ENCODE measurements around the gene CHRNG.

The CHRNG gene, protein sequence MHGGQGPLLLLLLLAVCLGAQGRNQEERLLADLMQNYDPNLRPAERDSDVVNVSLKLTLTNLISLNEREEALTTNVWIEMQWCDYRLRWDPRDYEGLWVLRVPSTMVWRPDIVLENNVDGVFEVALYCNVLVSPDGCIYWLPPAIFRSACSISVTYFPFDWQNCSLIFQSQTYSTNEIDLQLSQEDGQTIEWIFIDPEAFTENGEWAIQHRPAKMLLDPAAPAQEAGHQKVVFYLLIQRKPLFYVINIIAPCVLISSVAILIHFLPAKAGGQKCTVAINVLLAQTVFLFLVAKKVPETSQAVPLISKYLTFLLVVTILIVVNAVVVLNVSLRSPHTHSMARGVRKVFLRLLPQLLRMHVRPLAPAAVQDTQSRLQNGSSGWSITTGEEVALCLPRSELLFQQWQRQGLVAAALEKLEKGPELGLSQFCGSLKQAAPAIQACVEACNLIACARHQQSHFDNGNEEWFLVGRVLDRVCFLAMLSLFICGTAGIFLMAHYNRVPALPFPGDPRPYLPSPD

DNA sequence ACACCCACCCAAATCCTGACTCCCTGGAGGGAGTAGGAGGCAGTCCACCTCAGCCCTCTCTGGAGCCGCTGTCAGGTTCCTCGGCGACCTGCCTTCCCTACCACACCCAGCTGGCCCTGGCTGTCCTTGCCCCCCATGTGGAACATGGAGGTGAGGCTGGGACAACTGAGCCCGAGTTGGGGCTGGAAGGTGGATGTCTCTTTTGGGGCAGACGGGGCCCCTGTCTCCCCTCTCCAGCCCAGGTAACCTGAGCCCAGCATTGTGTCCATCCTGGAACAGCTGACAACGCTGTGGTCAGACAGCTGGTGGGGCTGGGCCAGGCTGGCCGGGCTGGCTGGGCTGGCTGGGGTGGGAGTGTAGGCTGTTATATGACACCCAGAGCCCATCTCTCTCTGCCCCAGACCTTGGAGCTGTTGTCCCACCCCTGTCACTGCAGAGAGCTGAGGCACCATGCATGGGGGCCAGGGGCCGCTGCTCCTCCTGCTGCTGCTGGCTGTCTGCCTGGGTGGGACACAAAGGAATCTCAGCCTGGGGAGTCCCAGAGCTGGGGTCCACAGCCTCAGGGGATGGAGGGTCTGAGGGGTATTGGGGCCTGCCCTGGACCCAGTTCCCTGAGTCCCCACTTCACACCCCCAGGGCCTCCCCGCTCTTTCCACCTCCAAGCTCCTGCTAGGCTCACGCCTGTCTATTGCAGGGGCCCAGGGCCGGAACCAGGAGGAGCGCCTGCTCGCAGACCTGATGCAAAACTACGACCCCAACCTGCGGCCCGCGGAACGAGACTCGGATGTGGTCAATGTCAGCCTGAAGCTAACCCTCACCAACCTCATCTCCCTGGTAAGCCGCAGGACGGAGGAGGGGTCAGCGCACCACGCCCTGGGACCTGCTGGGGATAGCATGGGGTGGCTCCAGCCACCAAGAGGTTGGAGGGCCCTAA lies at the start of gene CHRNG:
Gene CHRNG, plus strand, starts transcription at position 395 of the 934 bp plus-strand sequence. Its CDS starts 56 bp downstream, at position 451.
- TF ChIP-seq, protein P1, sequence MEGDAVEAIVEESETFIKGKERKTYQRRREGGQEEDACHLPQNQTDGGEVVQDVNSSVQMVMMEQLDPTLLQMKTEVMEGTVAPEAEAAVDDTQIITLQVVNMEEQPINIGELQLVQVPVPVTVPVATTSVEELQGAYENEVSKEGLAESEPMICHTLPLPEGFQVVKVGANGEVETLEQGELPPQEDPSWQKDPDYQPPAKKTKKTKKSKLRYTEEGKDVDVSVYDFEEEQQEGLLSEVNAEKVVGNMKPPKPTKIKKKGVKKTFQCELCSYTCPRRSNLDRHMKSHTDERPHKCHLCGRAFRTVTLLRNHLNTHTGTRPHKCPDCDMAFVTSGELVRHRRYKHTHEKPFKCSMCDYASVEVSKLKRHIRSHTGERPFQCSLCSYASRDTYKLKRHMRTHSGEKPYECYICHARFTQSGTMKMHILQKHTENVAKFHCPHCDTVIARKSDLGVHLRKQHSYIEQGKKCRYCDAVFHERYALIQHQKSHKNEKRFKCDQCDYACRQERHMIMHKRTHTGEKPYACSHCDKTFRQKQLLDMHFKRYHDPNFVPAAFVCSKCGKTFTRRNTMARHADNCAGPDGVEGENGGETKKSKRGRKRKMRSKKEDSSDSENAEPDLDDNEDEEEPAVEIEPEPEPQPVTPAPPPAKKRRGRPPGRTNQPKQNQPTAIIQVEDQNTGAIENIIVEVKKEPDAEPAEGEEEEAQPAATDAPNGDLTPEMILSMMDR (IDR thresholded peaks at IDR 0.05; ENCODE audit: low read depth, low read length, missing control alignments) = no peak
- H3K4me3 ChIP-seq (replicated peaks; ENCODE audit: low read depth, low read length) = no peak within 1 kb of the TSS
- no peak for DNase-seq (ENCODE audit: extremely low read depth, low read depth)

DNA sequence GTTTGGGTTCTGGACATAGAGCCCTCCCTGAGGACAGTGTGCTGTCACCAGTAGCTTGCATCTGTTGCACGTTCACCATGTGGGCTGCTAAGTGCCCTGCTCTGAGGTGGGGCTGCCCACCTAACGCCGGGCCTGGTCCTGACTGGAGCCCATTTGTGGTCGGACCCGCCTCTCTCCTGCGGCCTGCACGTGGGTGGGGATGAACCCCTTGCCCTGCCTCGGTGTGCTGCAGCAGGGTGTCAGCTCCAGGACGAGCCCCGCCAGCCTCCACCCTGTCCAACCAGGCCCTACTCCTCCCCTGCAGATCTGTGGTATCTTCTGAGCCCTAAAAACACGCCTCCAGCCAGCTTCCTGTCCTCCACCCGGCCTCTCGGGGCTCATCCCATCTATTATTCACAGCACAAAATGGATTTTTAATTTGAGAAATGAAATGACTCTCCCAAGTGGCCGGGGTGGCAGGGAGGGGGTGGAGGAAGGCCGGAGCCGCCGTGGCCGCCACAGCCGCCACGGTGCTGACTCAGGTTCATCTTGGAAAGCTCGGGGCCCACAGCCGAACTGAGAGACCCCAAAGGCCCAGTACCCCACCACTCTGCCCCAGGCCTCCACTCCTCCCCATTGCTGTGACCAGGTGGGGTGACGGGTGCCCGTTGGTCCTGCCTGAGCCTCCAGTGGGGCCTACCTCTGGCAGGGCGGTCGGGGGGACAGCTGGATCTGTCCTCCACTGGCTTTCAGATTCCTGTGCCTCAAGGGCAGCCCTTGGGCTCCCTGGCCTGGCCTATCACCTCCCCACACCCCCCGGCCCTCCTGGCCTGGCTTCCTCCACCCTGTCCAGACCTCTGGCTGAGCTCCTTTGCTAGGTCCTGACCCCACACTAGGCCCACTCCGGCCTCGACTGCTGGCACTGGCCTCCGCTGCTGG lies 49.0 kb upstream of the CHRNG start:
- no peak for DNase-seq (ENCODE audit: extremely low read depth, low read depth)
- no peak overlapping the region for H3K4me3 ChIP-seq (replicated peaks; ENCODE audit: low read depth, low read length)
- TF ChIP-seq, protein P1 (IDR thresholded peaks at IDR 0.05; ENCODE audit: low read depth, low read length, missing control alignments) = no peak

DNA sequence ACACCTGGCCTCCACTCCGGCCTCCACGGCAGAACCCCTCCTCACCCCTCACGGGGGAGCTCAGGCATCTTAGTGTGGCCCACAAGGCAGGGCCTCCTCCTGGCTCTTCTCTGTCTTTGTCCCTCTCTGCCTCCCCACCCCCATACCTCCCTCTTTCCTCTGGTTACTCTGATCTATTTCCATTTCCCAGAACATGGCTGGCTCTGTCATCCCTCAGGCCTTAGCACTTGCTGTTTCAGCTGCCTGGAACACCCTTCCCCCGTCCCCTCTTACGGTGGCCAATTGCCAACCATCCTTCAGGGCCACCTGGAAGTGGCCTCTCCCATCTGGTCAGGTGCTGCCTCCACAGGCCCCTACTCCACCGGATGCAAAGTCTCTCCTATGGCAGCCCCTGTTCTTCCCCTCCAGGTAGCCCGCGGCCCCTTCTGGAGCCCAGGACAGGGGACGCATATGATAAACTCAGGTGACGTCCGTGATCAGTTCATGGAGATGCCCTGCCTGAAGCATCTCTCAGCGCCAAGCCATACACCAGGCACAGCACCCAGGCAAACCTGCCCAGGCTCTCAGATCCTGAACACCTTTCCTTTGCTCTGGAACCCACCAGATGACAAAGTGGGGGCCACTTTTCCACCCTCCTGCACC lies 48.2 kb upstream of the CHRNG start:
- TF ChIP-seq, protein P1 (IDR thresholded peaks at IDR 0.05; ENCODE audit: low read depth, low read length, missing control alignments) = no peak
- H3K4me3 ChIP-seq (replicated peaks; ENCODE audit: low read depth, low read length) = no peak overlapping the region
- DNase-seq (ENCODE audit: extremely low read depth, low read depth) = no peak

DNA sequence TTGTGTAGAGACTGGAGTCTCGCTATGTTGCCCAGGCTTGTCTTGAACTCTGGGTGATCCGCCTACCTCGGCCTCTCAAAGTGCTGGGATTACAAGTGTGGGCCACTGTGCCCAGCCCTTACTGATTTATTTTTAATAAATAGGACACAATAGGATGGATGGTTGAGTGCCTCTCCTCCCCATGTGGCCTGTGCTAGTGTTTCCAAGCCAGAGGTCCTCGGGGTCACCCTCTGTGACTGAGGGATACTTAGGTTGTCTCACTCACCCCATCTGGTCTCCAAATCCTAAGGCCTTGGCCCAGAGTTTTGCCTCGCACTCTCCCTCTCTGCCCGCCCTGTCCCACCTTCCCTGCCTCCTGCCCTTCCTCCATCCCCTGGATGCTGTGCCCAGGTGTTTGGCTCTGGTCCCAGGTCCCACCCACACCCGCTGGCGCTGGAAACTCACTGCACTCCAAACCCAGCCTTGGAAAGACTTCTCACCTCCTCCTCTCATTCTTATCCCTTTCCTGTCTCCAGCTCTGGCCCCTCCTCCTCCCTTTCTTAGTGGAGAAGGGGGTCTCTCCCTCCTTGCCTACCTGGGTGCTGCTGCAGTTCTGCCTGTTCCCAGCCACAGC lies 47.1 kb upstream of the CHRNG start:
- no peak for DNase-seq (ENCODE audit: extremely low read depth, low read depth)
- TF ChIP-seq, protein P1 (IDR thresholded peaks at IDR 0.05; ENCODE audit: low read depth, low read length, missing control alignments) = no peak

DNA sequence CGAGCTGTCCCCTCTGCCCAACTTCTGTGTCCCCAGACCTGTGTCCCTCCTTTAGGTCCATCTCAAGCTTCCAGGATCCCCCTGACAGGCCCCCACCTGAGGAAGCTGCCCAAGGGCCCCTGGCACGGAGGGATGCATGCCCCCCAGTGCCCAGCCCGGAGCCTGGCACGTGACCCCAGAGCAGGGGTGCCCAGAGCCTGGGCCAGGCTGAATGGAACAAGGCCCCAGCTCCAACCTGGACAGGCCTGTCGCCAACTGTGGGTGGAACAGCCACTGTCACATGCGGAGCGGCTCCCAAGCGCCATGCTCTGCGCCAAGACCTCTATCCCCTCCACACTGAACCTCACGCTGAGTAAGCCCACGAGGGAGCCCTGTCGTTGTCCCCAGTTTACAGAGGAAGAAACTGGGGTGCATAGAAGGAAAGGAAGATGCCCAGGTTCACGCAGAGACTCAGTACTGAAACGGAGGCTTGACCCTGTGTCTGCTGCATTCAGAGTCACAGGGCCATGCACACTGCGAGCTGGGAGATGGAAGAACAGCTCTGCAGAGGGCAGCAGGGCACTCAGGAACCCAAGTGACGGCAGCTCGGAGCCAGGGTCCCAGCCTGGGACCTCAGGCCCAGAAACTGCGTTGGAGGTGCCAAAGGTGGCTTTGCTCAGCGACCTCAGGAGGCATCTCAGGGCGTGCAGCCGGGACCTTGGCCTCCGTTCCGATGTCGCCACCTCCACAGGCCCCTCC lies 46.4 kb upstream of the CHRNG start:
- DNase-seq (ENCODE audit: extremely low read depth, low read depth) = no peak

More for the DNA sequence above, 47.1 kb upstream of the CHRNG start:
- H3K4me3 ChIP-seq (replicated peaks; ENCODE audit: low read depth, low read length) = no peak overlapping the region

More for the DNA sequence above, 46.4 kb upstream of the CHRNG start:
- H3K4me3 ChIP-seq (replicated peaks; ENCODE audit: low read depth, low read length) = no peak overlapping the region
- TF ChIP-seq, protein P1 (IDR thresholded peaks at IDR 0.05; ENCODE audit: low read depth, low read length, missing control alignments) = no peak
